Measurements from ENCODE around the gene PNMA5. TPM values are rescaled to one million over a fixed set of nuclear protein-coding genes. Genes with fewer than 3 reads are reported as not detected.
"Not testable (repeated sequence)": the region's sequence is repeated elsewhere in the genome, so short reads cannot be mapped to it uniquely, and the experiment has no call there.

Gene PNMA5
- polyA plus RNA-seq (ENCODE audit: insufficient read length): 0.06 TPM

- DNase-seq: no peak
These were observed at the start of gene PNMA5 for GRCh38 chrX:152993933-152994332. Gene PNMA5, minus strand, starts transcription at chrX:152994116. Its CDS starts 2,518 bp downstream, at chrX:152991598.

GRCh38 chrX:153032397-153033118, 38.6 kb upstream of the PNMA5 start:
- DNase-seq: peak; percentile 56

- DNase-seq: no peak
These were observed 36.9 kb upstream of the PNMA5 start for GRCh38 chrX:153030801-153031200.

- DNase-seq: peak; percentile 4
These were observed 36.0 kb upstream of the PNMA5 start for GRCh38 chrX:153029875-153030274.

- no peak for DNase-seq
These were observed 35.2 kb upstream of the PNMA5 start for GRCh38 chrX:153029162-153029561.

DNA sequence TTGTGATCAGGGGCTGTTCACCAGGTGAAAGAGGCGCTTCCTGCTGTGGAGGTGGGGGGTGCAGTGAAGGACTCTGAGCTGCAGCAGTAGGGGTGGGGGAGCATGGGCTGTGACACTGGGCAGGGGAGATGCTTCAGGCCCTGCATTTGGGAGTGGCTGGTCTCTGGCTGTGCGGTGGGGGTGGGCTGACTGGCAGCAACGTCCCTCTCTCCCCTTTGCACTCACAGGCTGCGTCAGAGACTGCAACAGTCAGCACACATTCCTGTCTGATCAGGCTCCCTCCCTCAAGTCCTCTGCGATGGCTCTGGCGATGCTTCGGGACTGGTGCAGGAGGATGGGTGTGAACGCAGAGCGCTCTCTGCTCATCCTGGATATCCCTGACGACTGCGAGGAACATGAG, 34.6 kb upstream of the PNMA5 start:
- not testable (repeated sequence) for DNase-seq

GRCh38 chrX:153026501-153026900, 32.6 kb upstream of the PNMA5 start:
- DNase-seq: not testable (repeated sequence)

DNA sequence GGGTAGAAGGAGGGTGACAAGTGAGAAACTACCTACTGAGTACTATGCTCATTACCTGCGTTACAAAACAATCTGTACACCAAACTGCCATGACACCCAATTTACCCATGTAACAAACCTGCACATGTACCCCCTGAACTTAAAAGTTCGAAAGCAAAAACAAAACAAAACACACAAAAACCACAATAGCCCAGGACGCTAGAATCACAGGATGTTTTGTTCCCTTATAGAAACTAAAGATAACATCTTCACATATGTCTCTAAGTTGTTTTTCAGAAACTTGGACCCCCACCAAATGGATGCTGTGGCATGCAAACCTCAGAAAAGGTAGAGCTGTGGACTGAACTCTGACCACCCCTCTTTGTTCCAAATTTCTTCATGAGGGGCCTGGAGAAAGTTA, 25.2 kb upstream of the PNMA5 start:
- no peak for DNase-seq

GRCh38 chrX:153017174-153017573, 23.3 kb upstream of the PNMA5 start:
- not testable (repeated sequence) for DNase-seq

DNA sequence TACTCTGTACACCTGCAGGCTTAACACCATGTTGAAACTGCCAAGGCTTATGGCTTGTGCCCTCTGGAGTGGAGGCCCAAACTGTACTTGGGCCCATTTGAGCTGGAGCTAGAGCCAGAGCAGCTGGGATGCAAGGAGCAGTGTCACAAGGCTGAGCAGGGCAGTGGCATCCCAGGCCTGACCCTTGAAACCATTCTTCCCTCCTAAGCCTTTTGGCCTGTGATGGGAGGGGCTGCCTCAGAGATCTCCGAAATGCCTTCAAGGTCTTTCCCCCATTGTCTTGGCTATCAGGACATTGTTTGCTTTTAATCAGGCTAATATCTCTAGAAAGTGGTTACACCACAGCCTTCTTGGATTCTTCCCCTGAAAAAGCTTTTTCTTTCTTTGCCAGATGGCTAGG, 10.9 kb upstream of the PNMA5 start:
- no peak for DNase-seq

- no peak for DNase-seq
These were observed 10.1 kb upstream of the PNMA5 start for GRCh38 chrX:153003981-153004380.

GRCh38 chrX:153002182-153002581, 8.3 kb upstream of the PNMA5 start:
- not testable (repeated sequence) for DNase-seq

DNA sequence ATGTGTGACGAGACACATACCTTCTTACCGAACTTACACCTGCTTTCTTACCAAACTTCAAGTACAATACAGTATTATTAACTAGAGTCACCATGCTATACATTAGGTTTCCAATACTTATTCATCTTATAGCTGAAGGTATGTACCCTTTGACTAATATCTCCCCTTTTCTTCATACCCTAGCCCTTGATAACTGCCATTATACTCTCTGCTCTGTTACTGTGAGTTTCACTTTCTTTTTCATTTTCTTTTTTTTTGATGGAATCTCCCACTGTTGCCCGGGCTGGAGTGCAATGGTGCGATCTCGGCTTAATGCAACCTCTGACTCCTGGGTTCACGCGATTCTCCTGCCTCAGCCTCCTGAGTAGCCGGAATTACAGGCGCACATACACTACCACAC, 3.4 kb upstream of the PNMA5 start:
- no peak for DNase-seq

- no peak for DNase-seq
These were observed 1.8 kb downstream of the PNMA5 start for GRCh38 chrX:152992115-152992514.

DNA sequence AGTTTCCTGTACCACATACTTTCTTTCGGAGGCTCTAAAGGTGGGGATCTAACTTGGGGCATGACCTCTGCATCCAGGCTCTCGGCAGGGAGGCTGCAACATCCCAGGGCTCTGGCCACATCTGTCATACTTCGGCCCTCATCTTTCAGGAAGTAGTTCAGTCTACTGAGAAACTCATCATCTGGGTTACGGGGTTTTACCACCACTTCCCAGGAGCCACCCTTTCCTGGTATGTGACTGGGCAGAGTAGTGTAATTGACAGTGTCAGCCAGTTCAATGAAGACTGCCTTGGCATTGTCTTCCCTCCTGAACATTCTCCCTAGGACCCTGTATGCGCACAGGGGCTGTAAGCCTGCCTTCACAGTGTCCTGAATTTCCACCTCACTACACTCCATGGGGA, 2.8 kb downstream of the PNMA5 start:
- DNase-seq: no peak

DNA sequence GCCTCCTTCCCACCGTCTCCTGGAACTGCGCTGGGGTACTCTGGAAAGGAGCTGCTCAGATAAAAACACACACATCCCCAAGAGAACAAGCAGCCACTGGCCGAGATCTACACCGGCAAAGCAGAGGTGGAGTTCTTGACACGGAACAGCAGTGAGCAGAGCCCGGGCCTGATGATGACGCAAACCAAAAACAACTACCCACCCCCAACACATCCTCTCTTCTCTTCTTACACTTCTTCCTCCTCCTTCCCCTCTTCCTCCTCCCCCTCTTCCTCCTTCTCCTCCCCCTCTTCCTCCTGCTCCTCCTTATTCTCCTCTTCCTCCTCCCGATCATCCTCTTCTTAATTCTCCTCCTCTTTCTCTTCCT, 4.6 kb downstream of the PNMA5 start:
- peak; percentile 15 for DNase-seq

GRCh38 chrX:152988536-152989291, 5.2 kb downstream of the PNMA5 start:
- no peak for DNase-seq

- no peak for DNase-seq
These were observed 6.1 kb downstream of the PNMA5 start for GRCh38 chrX:152987801-152988200.

GRCh38 chrX:152987156-152987555, 6.8 kb downstream of the PNMA5 start:
- not testable (repeated sequence) for DNase-seq

- not testable (repeated sequence) for DNase-seq
These were observed 8.5 kb downstream of the PNMA5 start for GRCh38 chrX:152985383-152985782.

- DNase-seq: no peak
These were observed 25.7 kb downstream of the PNMA5 start for GRCh38 chrX:152968193-152968592.

DNA sequence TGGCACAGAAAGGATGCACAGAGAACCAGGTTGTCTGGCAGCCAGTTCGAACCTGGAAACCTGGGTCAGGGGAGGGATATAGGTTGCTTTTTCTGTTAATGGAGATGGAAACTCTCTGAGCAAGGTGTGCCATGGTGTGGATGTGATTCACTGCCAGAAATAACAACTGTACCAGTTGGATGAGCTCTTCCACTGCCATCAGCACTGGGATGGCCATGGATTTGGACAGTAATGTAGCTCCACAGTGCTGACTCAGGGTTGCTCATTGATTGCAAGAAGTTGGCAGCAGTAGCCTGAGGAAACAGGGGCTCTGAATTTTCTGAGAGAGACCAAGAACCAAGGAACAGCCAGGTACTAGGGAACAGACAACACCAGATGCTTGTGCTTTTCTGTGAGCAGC, 33.8 kb downstream of the PNMA5 start:
- no peak for DNase-seq

DNA sequence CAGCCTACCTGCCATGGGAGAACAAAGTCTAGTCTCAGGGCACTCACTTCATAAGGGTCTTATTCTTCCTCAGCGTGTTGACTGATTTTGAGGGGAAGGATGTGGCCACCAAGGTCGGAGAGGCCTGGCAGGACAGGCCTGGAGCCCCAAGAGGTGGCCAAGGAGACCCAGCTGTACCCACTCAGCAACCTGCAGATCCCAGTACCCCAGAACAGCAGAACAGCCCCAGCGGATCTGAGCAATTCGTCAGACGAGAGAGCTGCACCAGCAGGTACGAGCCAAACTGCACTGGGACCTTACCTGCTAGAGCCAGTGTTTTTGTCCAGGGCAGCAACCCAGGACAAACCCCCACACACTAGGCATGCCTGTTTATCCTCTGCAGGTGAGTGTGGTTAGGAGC, 34.3 kb downstream of the PNMA5 start:
- no peak for DNase-seq
